HT1080 (cell line): ENCODE data around the gene PAX9. TPM values are rescaled to one million over a fixed set of nuclear protein-coding genes. Genes with fewer than 3 reads are reported as not detected.

Source experiments
- DNase-seq: peaks from one replicate; pipeline ENCODE4 v3.0.0-alpha.2; 2015; ENCODE audit warnings: low read depth
- total RNA-seq: library from RNA; depleted of rRNA; stranded (reverse); fragments of >200 nt; shearing (Covaris generic); gene quantifications from 2 replicates; pipeline ENCODE4 v1.2.3, GENCODE V29; 2014; rRNA removed

The PAX9 gene
- total RNA-seq, 1 experiment from 2014 or later: 2.2 TPM

GRCh38 chr14:36726128-36726527 lies 64.5 kb downstream of the PAX9 start:
- DNase-seq: no peak

Other genes starting within 250 kb of the PAX9 start
- gene NKX2-1, start 141.6 kb upstream of the PAX9 start, total RNA-seq: not detected in 2 replicates
- gene NKX2-8, start 79.2 kb upstream of the PAX9 start, total RNA-seq: not detected in 2 replicates